ENCODE measurements around the gene CROCC2. TPM values are rescaled to one million over a fixed set of nuclear protein-coding genes. Genes with fewer than 3 reads are reported as not detected.

Gene CROCC2
- total and polyA plus RNA-seq, 7 donors: under 0.01 to 0.09 TPM; not detected in 5

GRCh38 chr2:240881913-240882312, 24.2 kb upstream of the CROCC2 start:
- Histone ChIP-seq H3K9me3 (no peaks in the 10 kb centered on the region), H3K4me1 (no peaks in the 10 kb centered on the region), H3K27ac (no peak overlapping the region), H3K36me3 (no peaks in the 10 kb centered on the region), H3K4me3 (no peak overlapping the region), H3K27me3 (no peaks in the 10 kb centered on the region)
- no peak for DNase-seq
- TF ChIP-seq CTCF (IDR thresholded peaks at IDR 0.05) (no peak), POLR2AphosphoS5 (IDR thresholded peaks at IDR 0.05) (no peak), EP300 (IDR thresholded peaks at IDR 0.05) (no peak), POLR2A (IDR thresholded peaks at IDR 0.05) (no peak)
- intact Hi-C loops (cut with DNase I): no loop called here
- 59 to 71% methylated on average over 6 of the region's 6 CpGs for WGBS, 2 donors

- H3K36me3 ChIP-seq: no peaks in the 10 kb centered on the region
- TF ChIP-seq POLR2A (IDR thresholded peaks at IDR 0.05) (no peak), POLR2AphosphoS5 (IDR thresholded peaks at IDR 0.05) (no peak), CTCF (IDR thresholded peaks at IDR 0.05) (no peak), EP300 (IDR thresholded peaks at IDR 0.05) (no peak)
- intact Hi-C loops (cut with DNase I): no loop called here
- no peak for DNase-seq
- no peak overlapping the region for H3K4me3 ChIP-seq
- WGBS, 2 donors: 89 to 97% methylated on average over 2 of the region's 2 CpGs
- H3K27me3 ChIP-seq: no peaks in the 10 kb centered on the region
- H3K4me1 ChIP-seq: no peaks in the 10 kb centered on the region
- H3K9me3 ChIP-seq: no peaks in the 10 kb centered on the region
- H3K27ac ChIP-seq: no peak overlapping the region
These were observed 21.9 kb upstream of the CROCC2 start for GRCh38 chr2:240884221-240884620.

DNA sequence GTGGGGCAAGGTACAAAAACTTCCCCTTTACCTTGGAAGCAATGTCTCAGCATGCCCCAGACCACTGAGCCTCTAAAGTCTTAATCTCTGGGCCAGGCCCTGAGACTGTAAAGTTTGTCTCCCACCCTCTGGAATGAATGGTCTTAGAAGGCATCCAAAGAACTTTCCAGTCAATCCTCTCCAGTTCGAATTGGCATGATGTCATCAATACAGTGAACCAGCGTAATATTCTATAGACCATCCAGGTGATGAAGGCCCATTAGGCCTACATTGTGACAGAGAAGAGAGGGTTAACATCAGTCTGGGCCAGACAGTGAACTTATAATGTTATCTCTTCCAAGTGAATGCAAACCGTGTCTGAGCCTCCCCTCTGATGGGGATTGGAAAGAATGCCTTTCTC, 21.4 kb upstream of the CROCC2 start:
- WGBS, 2 donors: 89% methylated on average over 3 of the region's 3 CpGs
- no peak for TF ChIP-seq POLR2AphosphoS5 (IDR thresholded peaks at IDR 0.05)
- no peak for TF ChIP-seq EP300 (IDR thresholded peaks at IDR 0.05)
- TF ChIP-seq CTCF (IDR thresholded peaks at IDR 0.05): no peak
- TF ChIP-seq POLR2A (IDR thresholded peaks at IDR 0.05): no peak
- Histone ChIP-seq H3K4me3 (no peak overlapping the region), H3K27me3 (no peaks in the 10 kb centered on the region), H3K27ac (no peak overlapping the region), H3K4me1 (no peaks in the 10 kb centered on the region), H3K36me3 (no peaks in the 10 kb centered on the region), H3K9me3 (no peaks in the 10 kb centered on the region)
- DNase-seq: no peak
- intact Hi-C loops (cut with DNase I): no loop called here

DNA sequence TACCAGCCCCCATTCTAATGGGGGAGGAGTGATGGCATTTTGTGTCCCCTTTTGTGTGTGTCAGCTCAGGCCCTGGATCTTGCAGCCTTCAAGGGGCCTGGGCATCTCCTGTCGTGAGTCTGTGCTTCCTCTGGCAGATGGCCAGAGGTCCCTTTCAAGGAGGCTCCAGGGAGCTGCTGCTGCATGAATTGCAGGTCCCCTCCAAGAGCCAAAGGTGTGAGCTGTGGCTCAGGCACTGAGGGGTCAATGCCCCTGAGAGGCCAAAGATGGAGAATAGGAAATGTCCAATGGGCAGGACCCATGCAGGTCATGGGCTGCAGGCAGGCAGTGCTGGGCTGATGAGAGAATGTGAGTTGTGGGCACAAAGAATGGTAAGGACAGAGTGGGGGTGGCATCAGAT, 20.6 kb upstream of the CROCC2 start:
- DNase-seq: no peak
- H3K36me3 ChIP-seq: no peaks in the 10 kb centered on the region
- H3K4me1 ChIP-seq: no peaks in the 10 kb centered on the region
- H3K27ac ChIP-seq: no peak overlapping the region
- WGBS, 2 donors: 81 to 82% methylated on average over 1 of the region's 1 CpG
- intact Hi-C loops (cut with DNase I): no loop called here
- no peak overlapping the region for H3K4me3 ChIP-seq
- no peak for TF ChIP-seq POLR2A (IDR thresholded peaks at IDR 0.05)
- TF ChIP-seq CTCF (IDR thresholded peaks at IDR 0.05): no peak
- no peak for TF ChIP-seq POLR2AphosphoS5 (IDR thresholded peaks at IDR 0.05)
- no peak for TF ChIP-seq EP300 (IDR thresholded peaks at IDR 0.05)
- no peaks in the 10 kb centered on the region for H3K9me3 ChIP-seq
- no peaks in the 10 kb centered on the region for H3K27me3 ChIP-seq

DNA sequence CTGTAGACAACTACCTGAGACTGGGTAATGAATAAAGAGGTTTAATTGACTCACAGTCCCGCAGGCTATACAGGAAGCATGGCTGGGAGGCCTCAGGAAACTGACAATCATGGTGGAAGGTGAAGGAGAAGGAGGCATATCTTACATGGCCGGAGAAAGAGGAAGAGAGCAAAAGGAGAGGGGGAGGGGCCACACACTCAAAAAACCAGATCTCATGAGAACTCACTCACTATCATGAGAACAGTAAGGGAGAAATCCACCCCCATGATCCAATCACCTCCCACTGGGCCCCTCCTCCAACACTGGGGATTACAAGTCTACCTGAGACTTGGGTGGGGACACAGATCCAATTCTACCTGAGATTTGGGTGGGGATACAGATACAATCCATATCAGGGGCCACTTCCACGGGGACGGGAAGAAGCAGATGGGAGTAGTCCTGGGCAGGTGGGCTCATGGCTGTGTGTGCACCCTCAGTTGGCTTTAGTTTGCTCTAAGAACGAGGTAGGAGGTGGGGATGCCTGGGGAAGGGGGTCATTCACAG, 20.0 kb upstream of the CROCC2 start:
- intact Hi-C loops (cut with DNase I): no loop called here
- Histone ChIP-seq H3K36me3 (no peaks in the 10 kb centered on the region), H3K27ac (no peak overlapping the region), H3K4me1 (no peaks in the 10 kb centered on the region), H3K27me3 (no peaks in the 10 kb centered on the region), H3K9me3 (no peaks in the 10 kb centered on the region), H3K4me3 (no peak overlapping the region)
- DNase-seq: no peak
- WGBS, 2 donors: 63 to 88% methylated on average over 5 of the region's 5 CpGs
- TF ChIP-seq POLR2A (IDR thresholded peaks at IDR 0.05): no peak
- no peak for TF ChIP-seq EP300 (IDR thresholded peaks at IDR 0.05)
- no peak for TF ChIP-seq POLR2AphosphoS5 (IDR thresholded peaks at IDR 0.05)
- no peak for TF ChIP-seq CTCF (IDR thresholded peaks at IDR 0.05)

Data from sigmoid colon (tissue), 7 donors.